Ovary (tissue), 9 donors: ENCODE results near the gene AHRR. TPM values are rescaled to one million over a fixed set of nuclear protein-coding genes. Genes with fewer than 3 reads are reported as not detected.

Experiments
- DNase-seq, 5 donors: peaks; one replicate each; pipeline ENCODE4 v3.0.0-alpha.2; 2019 to 2020
- H3K27ac ChIP-seq, 2 donors: fragments of 200-600 bp; one replicate each; pipeline versions ENCODE4 v1.5.1 to v1.8.0; 2019 to 2022
- H3K27me3 ChIP-seq: fragments of 200-600 bp; one replicate; pipeline ENCODE4 v1.8.0; 2022
- H3K36me3 ChIP-seq: fragments of 200-600 bp; sonication (generic); one replicate; pipeline ENCODE4 v1.5.1; 2019
- H3K4me1 ChIP-seq: one replicate; pipeline ENCODE4 v1.8.1; 2013; ENCODE audit warnings: mild to moderate bottlenecking, moderate library complexity; ENCODE audit not compliant: insufficient read depth
- H3K4me3 ChIP-seq: fragments of 200-600 bp; sonication (generic); one replicate; pipeline ENCODE4 v1.5.1; 2017
- H3K9me3 ChIP-seq, 2 donors: fragments of 200-600 bp in 1 of 2; sonication (generic) in 1 of 2; one replicate each; pipeline versions ENCODE4 v1.5.1 to v1.8.1; 2013 to 2019; ENCODE audit warnings: mild to moderate bottlenecking in 1 of 2, moderate library complexity in 1 of 2
- EP300 ChIP-seq: sonication (generic); formaldehyde crosslinking; IDR thresholded peaks from one replicate; pipeline ENCODE4 v1.6.1; 2017; ENCODE audit warnings: antibody characterized with exemption
- POLR2A ChIP-seq: fragments of 450-650 bp; IDR thresholded peaks from one replicate; pipeline ENCODE4 v1.6.1; 2017; ENCODE audit warnings: antibody characterized with exemption, mild to moderate bottlenecking, moderate library complexity
- WGBS, 3 donors: extraction: QIAGEN DNeasy Blood & Tissue Kit in 1 of 3; methylation state at CpG; one replicate each; pipeline versions ENCODE4 v1.1.5 to v1.1.7; 2013 to 2017; 5-methylcytosine and 5-hydroxymethylcytosine counted together
- intact Hi-C, 4 donors: fragments of 100-400 bp; cut with DNase I; formaldehyde crosslinking; loops; one replicate each; pipeline versions ENCODE4 v1.11.0 to v1.15.1; 2022 to 2023
- polyA plus RNA-seq, 2 donors: library from polyadenylated mRNA; stranded (reverse); fragments of 200-250 nt in 1 of 2; fragments of 350-450 nt in 1 of 2; fragmentation: Illumina TruSeq in 1 of 2; extraction: RNeasy Lipid Tissue Mini Kit (QIAGEN cat#74804) in 1 of 2; gene quantifications; one replicate each; pipeline ENCODE4 v1.2.3, GENCODE V29; 2013 to 2014
- total RNA-seq, 7 donors: library from RNA; depleted of rRNA in 2 of 7; stranded (reverse); fragments of >200 nt in 2 of 7; fragmentation: NEBNext Ultra II Directional in 3 of 7; extraction: Animal tissue kit (Norgen Biotek cat#: 25700) in 3 of 7; gene quantifications; one replicate each; pipeline versions ENCODE4 v1.1.0 to v1.2.4, GENCODE V29; 2016 to 2023
- TF ChIP-seq, protein P1 (sequence below), 3 donors: fragments of 450-650 bp in 2 of 3; fragments of 200-600 bp in 1 of 3; IDR thresholded peaks; one replicate each; pipeline versions ENCODE4 v1.5.1 to v1.8.0; 2016 to 2022; ENCODE audit warnings: antibody characterized with exemption in 3 of 3, mild to moderate bottlenecking in 1 of 3
- donor health status: DM: no; HTN: no; CAD: no; lungs with moderate emphysema.
- donor health status: DM: no; HTN: no; CAD: no.
- donor health status: Bipolar disorder and iron deficiency.
- donor health status: DM: yes; HTN: yes; CAD: no.
- donor health status: DM: no; HTN: no; CAD: no.
- donor health status: DM: yes; HTN: yes; CAD: no.

The AHRR gene
- total and polyA plus RNA-seq, 9 donors: 0.72 to 14.9 (median 2.0) TPM

- WGBS, 3 donors: 75 to 83% (median 79%) methylated on average over 24 to 35 of the region's 35 CpGs
- intact Hi-C loops: no loop called here
- TF ChIP-seq, protein P1, sequence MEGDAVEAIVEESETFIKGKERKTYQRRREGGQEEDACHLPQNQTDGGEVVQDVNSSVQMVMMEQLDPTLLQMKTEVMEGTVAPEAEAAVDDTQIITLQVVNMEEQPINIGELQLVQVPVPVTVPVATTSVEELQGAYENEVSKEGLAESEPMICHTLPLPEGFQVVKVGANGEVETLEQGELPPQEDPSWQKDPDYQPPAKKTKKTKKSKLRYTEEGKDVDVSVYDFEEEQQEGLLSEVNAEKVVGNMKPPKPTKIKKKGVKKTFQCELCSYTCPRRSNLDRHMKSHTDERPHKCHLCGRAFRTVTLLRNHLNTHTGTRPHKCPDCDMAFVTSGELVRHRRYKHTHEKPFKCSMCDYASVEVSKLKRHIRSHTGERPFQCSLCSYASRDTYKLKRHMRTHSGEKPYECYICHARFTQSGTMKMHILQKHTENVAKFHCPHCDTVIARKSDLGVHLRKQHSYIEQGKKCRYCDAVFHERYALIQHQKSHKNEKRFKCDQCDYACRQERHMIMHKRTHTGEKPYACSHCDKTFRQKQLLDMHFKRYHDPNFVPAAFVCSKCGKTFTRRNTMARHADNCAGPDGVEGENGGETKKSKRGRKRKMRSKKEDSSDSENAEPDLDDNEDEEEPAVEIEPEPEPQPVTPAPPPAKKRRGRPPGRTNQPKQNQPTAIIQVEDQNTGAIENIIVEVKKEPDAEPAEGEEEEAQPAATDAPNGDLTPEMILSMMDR (IDR thresholded peaks at IDR 0.05): no peak
- TF ChIP-seq EP300: no peak
- no peak for TF ChIP-seq POLR2A
Measured at GRCh38 chr5:390623-391491, 69.3 kb downstream of the AHRR start.

GRCh38 chr5:392431-392988, 71.0 kb downstream of the AHRR start:
- Histone ChIP-seq H3K9me3 (no peaks in the 10 kb centered on the region), H3K27me3 (no peaks in the 10 kb centered on the region), H3K4me1 (no peaks in the 10 kb centered on the region), H3K36me3 (no peaks in the 10 kb centered on the region), H3K4me3 (no peak overlapping the region), H3K27ac (no peak overlapping the region)
- 90 to 92% (median 90%) methylated on average over 30 of the region's 30 CpGs for WGBS, 3 donors
- TF ChIP-seq POLR2A: no peak
- TF ChIP-seq, protein P1 (IDR thresholded peaks at IDR 0.05): no peak
- TF ChIP-seq EP300: no peak
- intact Hi-C loops: no loop called here
- DNase-seq: peak in 1 of 5 donors; percentile 7

More at GRCh38 chr5:390623-391491, 69.3 kb downstream of the AHRR start:
- peak in 1 of 5 donors; percentile 6 for DNase-seq
- no peak overlapping the region for H3K27ac ChIP-seq
- H3K4me3 ChIP-seq: no peak overlapping the region
- H3K27me3 ChIP-seq: no peaks in the 10 kb centered on the region
- no peaks in the 10 kb centered on the region for H3K36me3 ChIP-seq
- no peaks in the 10 kb centered on the region for H3K9me3 ChIP-seq
- no peaks in the 10 kb centered on the region for H3K4me1 ChIP-seq

GRCh38 chr5:393846-394275, 72.3 kb downstream of the AHRR start:
- intact Hi-C loops: no loop called here
- H3K9me3 ChIP-seq: no peaks in the 10 kb centered on the region
- no peaks in the 10 kb centered on the region for H3K27me3 ChIP-seq
- H3K27ac ChIP-seq: no peak overlapping the region
- no peak overlapping the region for H3K4me3 ChIP-seq
- H3K36me3 ChIP-seq: no peaks in the 10 kb centered on the region
- peak in 1 of 5 donors; percentile 5 for DNase-seq
- TF ChIP-seq POLR2A (no peak), EP300 (no peak)
- TF ChIP-seq, protein P1 (IDR thresholded peaks at IDR 0.05): no peak
- WGBS, 3 donors: 89 to 90% (median 89%) methylated on average over 10 of the region's 10 CpGs
- H3K4me1 ChIP-seq: peaks cover 4% of the 10 kb centered on the region

DNA sequence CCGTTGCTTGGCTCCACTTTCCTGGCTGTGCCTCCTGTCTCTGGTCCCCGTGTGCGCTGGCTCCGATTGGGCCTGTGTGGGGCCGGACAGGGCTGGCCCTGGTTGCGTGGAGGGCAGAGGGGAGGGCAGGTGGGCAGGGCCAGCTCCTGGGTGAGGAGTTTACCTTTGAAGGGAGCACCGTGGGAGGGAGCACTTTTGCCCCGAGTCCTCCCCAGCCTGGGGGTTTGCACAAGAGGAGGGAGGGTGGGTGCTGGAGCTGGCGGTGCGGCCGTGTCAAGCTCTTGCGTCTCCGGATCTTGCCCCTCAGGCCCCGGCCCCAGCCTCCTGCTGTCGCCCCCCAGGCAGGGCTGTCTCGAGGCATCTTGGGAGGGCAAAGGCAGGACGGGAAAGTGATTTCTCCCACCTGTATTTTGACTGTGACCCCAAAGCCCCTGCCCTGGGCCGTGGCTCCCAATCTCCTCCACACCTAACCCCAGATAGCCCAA, 73.2 kb downstream of the AHRR start:
- H3K27me3 ChIP-seq: no peaks in the 10 kb centered on the region
- H3K4me3 ChIP-seq: no peak overlapping the region
- H3K4me1 ChIP-seq: peaks cover 10% of the 10 kb centered on the region
- peak in 2 of 5 donors; percentile 7 to 10 for DNase-seq
- H3K27ac ChIP-seq: no peak overlapping the region
- intact Hi-C loops: no loop called here
- H3K36me3 ChIP-seq: no peaks in the 10 kb centered on the region
- TF ChIP-seq, protein P1 (IDR thresholded peaks at IDR 0.05): no peak
- WGBS, 3 donors: 77 to 78% (median 78%) methylated on average over 17 to 18 of the region's 18 CpGs
- H3K9me3 ChIP-seq: no peaks in the 10 kb centered on the region
